IMR-90 (cell line): Measurements from ENCODE around the gene HIPK1.

Source experiments
- CTCF ChIP-seq: conservative IDR thresholded peaks from 2 replicates; pipeline ENCODE4 v1.5.1; 2012; ENCODE audit warnings: mild to moderate bottlenecking, low read depth, low read length, improper control_type of control experiment
- SMC3 ChIP-seq: fragments of 150-350 bp; IDR thresholded peaks from 2 replicates; pipeline ENCODE4 v1.6.1; 2016; ENCODE audit warnings: low read depth, mild to moderate bottlenecking, antibody characterized with exemption, low read length, moderate library complexity

- no peak for TF ChIP-seq CTCF
- no peak for TF ChIP-seq SMC3
These were observed 13.4 kb downstream of the HIPK1 start for GRCh38 chr1:113942527-113942926.
